ENCODE measurements around the gene SMOC1.

The SMOC1 gene

GRCh38 chr14:70047598-70048312, 168.5 kb downstream of the SMOC1 start:
- no peak for DNase-seq

GRCh38 chr14:70048313-70048654, 169.1 kb downstream of the SMOC1 start:
- DNase-seq: no peak

GRCh38 chr14:70049605-70050004, 170.4 kb downstream of the SMOC1 start:
- DNase-seq: no peak

GRCh38 chr14:70050136-70050535, 170.9 kb downstream of the SMOC1 start:
- no peak for DNase-seq

GRCh38 chr14:70052990-70053389, 173.8 kb downstream of the SMOC1 start:
- no peak for DNase-seq

DNA sequence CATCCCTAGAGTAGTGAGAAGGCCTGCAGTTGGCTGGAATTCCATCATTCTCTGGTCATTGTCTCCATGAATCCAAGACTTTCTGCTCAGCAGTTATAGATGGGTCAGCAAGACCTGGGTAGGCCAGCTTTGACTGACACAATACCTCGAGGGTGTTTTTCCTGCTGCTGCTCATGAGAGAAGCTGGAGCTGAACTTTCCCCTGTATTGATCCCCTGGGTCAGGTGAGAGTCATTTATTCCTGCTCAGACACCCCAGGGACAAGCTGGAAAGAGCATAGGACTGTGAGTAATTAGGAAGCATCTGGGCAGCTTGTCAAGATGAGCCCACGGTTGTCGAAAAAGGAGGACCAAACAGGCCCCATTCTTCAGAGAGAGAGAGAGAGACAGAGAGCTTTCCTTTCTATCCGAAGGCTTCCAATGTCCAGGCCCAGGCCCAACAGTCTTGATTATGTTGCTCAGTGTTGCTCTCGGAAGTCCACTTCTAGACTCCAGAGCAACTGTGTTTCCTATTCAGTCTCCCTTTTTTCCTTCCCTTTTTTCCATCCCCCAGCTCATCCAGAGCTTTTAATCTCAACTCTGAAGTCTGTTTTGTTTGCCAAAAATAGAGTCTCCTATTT, 178.4 kb downstream of the SMOC1 start:
- DNase-seq: no peak

DNA sequence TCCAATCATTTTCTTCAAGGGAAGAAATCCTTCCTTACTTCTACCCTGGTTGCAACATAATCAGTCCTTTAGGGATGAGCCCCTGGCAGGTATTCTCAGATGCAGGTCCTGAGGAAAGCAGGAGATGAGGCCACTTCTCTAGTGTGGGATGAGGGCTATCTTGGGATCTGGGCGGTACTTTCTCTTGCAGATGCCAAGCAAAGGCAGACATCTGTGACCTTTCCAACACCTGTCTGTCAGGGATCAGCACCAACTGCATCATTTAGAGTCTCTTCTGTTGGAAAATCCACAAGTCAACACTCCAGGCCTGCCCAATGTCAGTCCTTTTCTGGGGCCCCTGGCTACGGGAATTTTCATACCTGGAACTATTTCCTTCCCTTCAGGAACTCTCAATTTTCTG, 180.3 kb downstream of the SMOC1 start:
- no peak for DNase-seq

DNA sequence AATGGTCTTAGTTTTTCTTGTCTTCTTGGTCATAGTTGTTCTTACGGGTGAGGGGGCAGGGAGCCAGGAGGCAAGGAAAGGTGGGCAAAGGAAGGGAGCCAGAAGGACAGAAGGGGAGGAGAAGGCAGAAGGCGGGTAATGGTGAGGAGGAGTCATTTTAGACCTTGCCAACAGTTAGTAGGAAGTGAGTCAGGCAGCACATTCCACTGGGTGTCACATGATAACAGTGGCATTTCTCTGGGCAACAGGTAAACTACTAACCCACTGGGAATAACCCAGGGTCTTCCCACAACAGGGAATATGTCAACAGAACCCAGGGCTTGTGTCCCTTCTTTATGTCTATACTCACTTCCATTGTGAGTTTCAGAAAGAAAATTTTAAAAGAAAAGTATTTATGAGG, 181.9 kb downstream of the SMOC1 start:
- DNase-seq: no peak

DNA sequence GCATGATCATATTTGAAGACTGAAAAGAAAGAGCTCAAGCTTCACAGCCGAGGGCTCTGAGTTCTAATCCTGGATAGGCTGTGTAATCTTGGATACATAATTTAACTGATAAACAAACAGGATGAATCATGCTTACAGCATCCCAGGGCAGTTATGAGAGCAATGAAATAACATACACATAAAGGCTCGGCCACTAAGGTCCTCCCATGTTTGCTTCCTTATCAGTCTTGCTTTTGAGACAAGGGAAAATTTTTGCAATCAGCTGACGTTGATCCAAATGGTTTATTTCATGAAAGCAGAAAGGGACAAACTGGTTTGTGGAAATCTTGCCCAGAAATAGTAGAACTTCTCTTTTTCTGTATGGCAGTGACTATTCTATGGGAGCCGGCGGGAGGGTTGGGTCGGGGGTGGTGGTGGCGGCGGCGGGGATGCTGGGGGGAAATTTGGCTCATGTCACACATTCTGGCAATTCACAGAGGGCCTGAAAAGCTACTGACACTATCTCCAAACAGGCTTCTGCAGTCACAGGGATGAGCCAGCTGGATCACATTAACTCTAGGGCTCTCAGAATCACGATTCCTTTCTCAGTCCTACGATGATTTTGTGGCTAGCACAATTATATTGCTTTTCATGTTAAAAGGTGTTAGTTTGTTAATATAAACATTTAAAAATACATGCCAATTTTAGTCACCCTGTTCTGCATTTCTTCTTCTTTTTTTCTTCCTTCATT, 185.1 kb downstream of the SMOC1 start:
- no peak for DNase-seq

DNA sequence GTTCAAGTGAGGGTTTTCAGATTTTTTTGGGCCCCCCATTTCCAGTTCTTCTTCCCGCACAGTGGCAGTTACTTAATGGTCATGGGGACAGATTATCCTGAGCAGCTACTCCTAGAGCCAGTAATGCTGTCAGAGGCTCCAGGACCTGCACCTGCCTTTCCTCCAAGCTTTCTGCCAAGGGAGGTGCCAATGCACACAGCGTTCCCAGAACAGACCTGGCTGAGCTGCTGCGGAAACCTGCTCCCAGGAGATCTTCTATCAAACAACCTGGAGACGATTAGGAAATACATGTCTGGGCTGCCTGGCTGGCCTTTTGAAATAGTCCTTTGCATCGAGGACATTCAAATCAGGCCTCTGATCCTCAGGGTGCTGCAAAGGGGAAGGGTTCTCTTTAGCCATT, 188.6 kb downstream of the SMOC1 start:
- DNase-seq: no peak

DNA sequence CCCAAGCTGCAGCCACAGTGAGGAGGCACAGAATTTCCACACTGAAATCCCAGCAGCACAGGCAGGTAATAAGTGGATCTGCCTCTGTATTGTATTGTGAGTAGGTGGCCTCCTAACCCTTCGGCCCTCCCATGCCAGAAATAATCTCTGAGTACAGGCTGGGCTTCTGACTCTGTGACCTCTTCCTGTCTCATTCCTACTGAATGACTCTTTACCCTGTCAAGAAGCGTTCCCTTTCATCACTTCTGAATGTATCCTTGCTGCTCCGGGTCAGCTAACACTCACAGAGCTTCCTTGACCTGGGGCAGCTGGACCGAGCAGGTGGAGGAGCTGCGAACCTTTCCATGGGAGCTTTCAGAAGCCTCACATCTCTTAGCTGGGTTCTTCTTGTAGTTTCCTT, 190.0 kb downstream of the SMOC1 start:
- no peak for DNase-seq

GRCh38 chr14:70073924-70074566, 194.8 kb downstream of the SMOC1 start:
- DNase-seq: no peak

GRCh38 chr14:70077005-70077404, 197.8 kb downstream of the SMOC1 start:
- no peak for DNase-seq

GRCh38 chr14:70077720-70078119, 198.5 kb downstream of the SMOC1 start:
- no peak for DNase-seq

GRCh38 chr14:70078329-70078728, 199.1 kb downstream of the SMOC1 start:
- no peak for DNase-seq

DNA sequence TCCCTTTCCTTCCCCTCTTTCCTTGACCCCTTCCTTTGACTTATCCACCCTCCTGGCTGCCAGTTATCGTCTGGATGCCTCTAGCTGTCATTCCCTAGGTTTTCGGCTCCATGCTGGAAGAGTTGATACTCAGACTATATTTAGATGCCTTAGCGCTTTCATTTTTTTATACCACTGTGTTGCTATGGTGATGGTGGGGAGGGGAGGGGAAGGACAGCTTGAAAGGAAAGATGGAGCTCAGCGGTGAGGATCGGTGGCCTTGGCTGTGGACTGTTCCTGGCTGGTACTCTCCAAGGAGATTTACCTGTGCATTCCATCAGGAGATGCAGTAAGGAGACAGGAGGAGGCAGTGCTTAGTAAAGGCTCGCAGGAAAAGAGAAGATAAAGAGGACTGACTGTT, 200.9 kb downstream of the SMOC1 start:
- no peak for DNase-seq
